ENCODE results near the gene EFCAB6. TPM values are rescaled to one million over a fixed set of nuclear protein-coding genes. Genes with fewer than 3 reads are reported as not detected.

The EFCAB6 gene
- total and polyA plus RNA-seq, 4 donors, result 1.7 to 15.4 (median 7.6) TPM

DNA sequence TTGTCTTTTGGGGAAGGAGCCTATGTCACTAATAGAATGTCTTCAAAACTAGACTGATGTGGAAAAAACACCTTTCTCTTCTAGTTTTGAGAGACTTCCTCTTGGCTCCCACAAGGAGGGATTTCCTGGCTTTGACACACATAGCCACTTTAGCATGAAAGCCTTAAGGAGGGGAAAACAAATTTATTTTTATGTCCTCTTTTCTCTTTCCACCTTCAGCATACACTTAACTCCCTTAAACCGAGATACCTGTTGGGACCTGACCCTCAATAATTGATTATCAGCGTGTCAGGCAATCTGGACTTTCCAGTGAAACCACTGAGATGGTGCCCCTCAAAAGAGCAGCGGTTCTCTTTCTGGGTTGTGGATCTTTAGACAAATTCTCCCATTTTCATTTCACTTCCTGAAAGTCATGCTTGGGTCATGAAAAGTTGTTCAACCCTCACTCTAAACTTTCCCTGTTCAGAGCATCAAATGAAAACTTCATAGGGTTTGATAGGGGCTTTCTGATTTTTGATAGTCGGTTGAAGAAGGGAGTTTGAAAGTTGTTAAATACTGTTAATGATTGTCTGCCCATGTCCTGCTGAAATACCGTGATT, 9.1 kb downstream of the EFCAB6 start:
- Histone ChIP-seq H3K4me1 (ENCODE audit: control insufficient read depth in 5 of 5, insufficient read depth in 5 of 5, low read length in 5 of 5) (no peaks in the 10 kb centered on the region), H3K9ac (ENCODE audit: insufficient read depth in 1 of 2, low read length in 2 of 2) (no peak overlapping the region), H3K4me3 (no peak overlapping the region), H3K27ac (ENCODE audit: low read depth in 1 of 2, low read length in 1 of 2) (no peak overlapping the region), H3K27me3 (ENCODE audit: control insufficient read depth in 3 of 3, insufficient read depth in 3 of 3, low read length in 2 of 3) (no peaks in the 10 kb centered on the region), H3K9me3 (ENCODE audit: control insufficient read depth in 4 of 4, insufficient read depth in 3 of 4, low read length in 3 of 4) (peaks cover 0 to 6% (median 4%) of the 10 kb centered on the region in 4 donors), H3K36me3 (ENCODE audit: control insufficient read depth in 4 of 4, insufficient read depth in 4 of 4, low read length in 4 of 4) (no peaks in the 10 kb centered on the region)
- TF ChIP-seq, protein P1, sequence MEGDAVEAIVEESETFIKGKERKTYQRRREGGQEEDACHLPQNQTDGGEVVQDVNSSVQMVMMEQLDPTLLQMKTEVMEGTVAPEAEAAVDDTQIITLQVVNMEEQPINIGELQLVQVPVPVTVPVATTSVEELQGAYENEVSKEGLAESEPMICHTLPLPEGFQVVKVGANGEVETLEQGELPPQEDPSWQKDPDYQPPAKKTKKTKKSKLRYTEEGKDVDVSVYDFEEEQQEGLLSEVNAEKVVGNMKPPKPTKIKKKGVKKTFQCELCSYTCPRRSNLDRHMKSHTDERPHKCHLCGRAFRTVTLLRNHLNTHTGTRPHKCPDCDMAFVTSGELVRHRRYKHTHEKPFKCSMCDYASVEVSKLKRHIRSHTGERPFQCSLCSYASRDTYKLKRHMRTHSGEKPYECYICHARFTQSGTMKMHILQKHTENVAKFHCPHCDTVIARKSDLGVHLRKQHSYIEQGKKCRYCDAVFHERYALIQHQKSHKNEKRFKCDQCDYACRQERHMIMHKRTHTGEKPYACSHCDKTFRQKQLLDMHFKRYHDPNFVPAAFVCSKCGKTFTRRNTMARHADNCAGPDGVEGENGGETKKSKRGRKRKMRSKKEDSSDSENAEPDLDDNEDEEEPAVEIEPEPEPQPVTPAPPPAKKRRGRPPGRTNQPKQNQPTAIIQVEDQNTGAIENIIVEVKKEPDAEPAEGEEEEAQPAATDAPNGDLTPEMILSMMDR (IDR thresholded peaks at IDR 0.05; ENCODE audit: control extremely low read depth, extremely low read depth), result no peak
- 72 to 84% methylated on average over 5 of the region's 5 CpGs for WGBS, 2 donors
- no peak for DNase-seq
- ATAC-seq (ENCODE audit: insufficient read depth, low FRiP score), result no peak

- Histone ChIP-seq H3K9me3 (ENCODE audit: control insufficient read depth in 4 of 4, insufficient read depth in 3 of 4, low read length in 3 of 4) (peaks cover 0 to 6% (median 4%) of the 10 kb centered on the region in 4 donors), H3K27me3 (ENCODE audit: control insufficient read depth in 3 of 3, insufficient read depth in 3 of 3, low read length in 2 of 3) (no peaks in the 10 kb centered on the region), H3K4me3 (no peak overlapping the region), H3K36me3 (ENCODE audit: control insufficient read depth in 4 of 4, insufficient read depth in 4 of 4, low read length in 4 of 4) (no peaks in the 10 kb centered on the region), H3K27ac (ENCODE audit: low read depth in 1 of 2, low read length in 1 of 2) (no peak overlapping the region), H3K4me1 (ENCODE audit: control insufficient read depth in 5 of 5, insufficient read depth in 5 of 5, low read length in 5 of 5) (no peaks in the 10 kb centered on the region), H3K9ac (ENCODE audit: insufficient read depth in 1 of 2, low read length in 2 of 2) (no peak overlapping the region)
- ATAC-seq (ENCODE audit: insufficient read depth, low FRiP score) (no peak), DNase-seq (no peak)
- TF ChIP-seq, protein P1 (IDR thresholded peaks at IDR 0.05; ENCODE audit: control extremely low read depth, extremely low read depth), result no peak
- WGBS, 2 donors, result 98 to 100% methylated on average over 1 of the region's 1 CpG
Observed at GRCh38 chr22:43800970-43801369, 11.1 kb downstream of the EFCAB6 start.

DNA sequence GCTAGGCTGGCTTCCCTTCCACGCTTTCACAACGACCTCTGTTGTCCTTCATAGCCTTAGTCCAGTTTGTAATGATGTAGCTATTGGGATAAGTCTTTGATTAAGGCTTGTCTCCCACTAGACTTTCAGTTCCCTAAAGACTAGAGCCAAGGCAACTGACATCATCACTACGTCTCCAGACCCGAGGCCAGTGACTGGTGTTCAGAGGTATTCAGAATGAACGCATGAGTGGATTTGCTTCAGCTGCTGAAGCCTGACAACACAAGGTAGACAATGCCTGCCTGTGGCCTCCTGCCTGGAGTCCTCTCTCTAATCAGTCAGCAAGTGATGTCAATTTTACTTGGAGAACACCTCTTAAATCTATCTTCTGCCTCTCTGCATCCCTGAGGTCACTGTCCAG, 13.6 kb downstream of the EFCAB6 start:
- no peaks in the 10 kb centered on the region for H3K36me3 ChIP-seq (ENCODE audit: control insufficient read depth in 4 of 4, insufficient read depth in 4 of 4, low read length in 4 of 4)
- H3K9me3 ChIP-seq (ENCODE audit: control insufficient read depth in 4 of 4, insufficient read depth in 3 of 4, low read length in 3 of 4), result peaks cover 0 to 6% (median 4%) of the 10 kb centered on the region in 4 donors
- DNase-seq (no peak), ATAC-seq (ENCODE audit: insufficient read depth, low FRiP score) (no peak)
- H3K27ac ChIP-seq (ENCODE audit: low read depth in 1 of 2, low read length in 1 of 2), result no peak overlapping the region
- no peaks in the 10 kb centered on the region for H3K4me1 ChIP-seq (ENCODE audit: control insufficient read depth in 5 of 5, insufficient read depth in 5 of 5, low read length in 5 of 5)
- TF ChIP-seq, protein P1 (IDR thresholded peaks at IDR 0.05; ENCODE audit: control extremely low read depth, extremely low read depth), result no peak
- WGBS, 2 donors, result 75 to 80% methylated on average over 5 of the region's 5 CpGs
- no peak overlapping the region for H3K4me3 ChIP-seq
- no peaks in the 10 kb centered on the region for H3K27me3 ChIP-seq (ENCODE audit: control insufficient read depth in 3 of 3, insufficient read depth in 3 of 3, low read length in 2 of 3)
- no peak overlapping the region for H3K9ac ChIP-seq (ENCODE audit: insufficient read depth in 1 of 2, low read length in 2 of 2)

- H3K4me1 ChIP-seq (ENCODE audit: control insufficient read depth in 5 of 5, insufficient read depth in 5 of 5, low read length in 5 of 5), result peaks cover 0 to 1% (median 0%) of the 10 kb centered on the region in 5 donors
- H3K36me3 ChIP-seq (ENCODE audit: control insufficient read depth in 4 of 4, insufficient read depth in 4 of 4, low read length in 4 of 4), result peaks cover 0 to 2% (median 0%) of the 10 kb centered on the region in 4 donors
- no peaks in the 10 kb centered on the region for H3K27me3 ChIP-seq (ENCODE audit: control insufficient read depth in 3 of 3, insufficient read depth in 3 of 3, low read length in 2 of 3)
- DNase-seq (peak; percentile 59 to 84 (median 81)), ATAC-seq (ENCODE audit: insufficient read depth, low FRiP score) (no peak)
- no peak overlapping the region for H3K9ac ChIP-seq (ENCODE audit: insufficient read depth in 1 of 2, low read length in 2 of 2)
- peaks cover 0 to 6% (median 2%) of the 10 kb centered on the region in 4 donors for H3K9me3 ChIP-seq (ENCODE audit: control insufficient read depth in 4 of 4, insufficient read depth in 3 of 4, low read length in 3 of 4)
- no peak overlapping the region for H3K4me3 ChIP-seq
- H3K27ac ChIP-seq (ENCODE audit: low read depth in 1 of 2, low read length in 1 of 2), result no peak overlapping the region
- TF ChIP-seq, protein P1 (IDR thresholded peaks at IDR 0.05; ENCODE audit: control extremely low read depth, extremely low read depth), result no peak
- 68 to 69% methylated on average over 8 of the region's 8 CpGs for WGBS, 2 donors
Observed at GRCh38 chr22:43796567-43796966, 15.5 kb downstream of the EFCAB6 start.
